ENCODE measurements around the gene MAP2.

MAP2 gene

DNA sequence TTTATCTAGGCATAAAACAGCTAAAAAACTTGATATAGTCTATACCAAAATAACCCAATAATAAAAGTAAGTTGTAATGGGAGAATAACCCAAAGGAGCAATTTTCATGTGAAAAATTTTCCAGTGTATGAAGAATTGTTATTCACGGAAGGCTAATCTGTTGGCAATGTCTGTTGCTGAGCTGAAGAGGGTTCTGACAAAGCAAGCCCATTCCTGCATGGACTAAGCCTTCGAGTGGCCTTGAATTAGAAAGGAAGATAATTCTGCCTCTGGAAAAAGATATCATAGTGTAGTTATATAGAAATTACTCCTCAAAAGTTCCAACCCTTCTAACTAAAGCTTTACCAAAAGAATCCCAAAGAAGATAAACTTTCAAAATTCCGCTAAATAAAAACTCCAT lies 101.5 kb downstream of the MAP2 start:
- DNase-seq, result no peak

DNA sequence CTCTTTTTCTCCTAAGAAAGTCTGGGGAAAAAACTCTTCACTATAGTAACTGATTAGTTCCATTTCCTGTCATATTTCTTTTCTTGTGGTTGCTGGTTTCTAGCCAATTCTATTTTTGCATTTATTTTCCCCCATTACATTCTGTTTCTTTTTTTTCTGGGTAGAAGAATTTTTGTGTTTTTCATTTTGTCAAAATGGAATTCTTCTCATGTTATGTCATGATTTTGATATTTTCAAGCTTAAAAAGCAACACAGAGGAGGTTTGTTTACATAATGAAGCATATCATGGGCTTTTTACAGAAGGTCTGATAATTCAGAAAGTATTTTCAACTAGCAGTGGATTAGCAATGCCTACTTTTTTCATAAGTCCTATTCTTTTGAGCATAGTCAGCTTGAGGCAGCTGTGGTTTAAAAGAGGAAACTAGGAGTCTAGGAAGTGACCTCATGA lies 102.0 kb downstream of the MAP2 start:
- DNase-seq, result no peak

DNA sequence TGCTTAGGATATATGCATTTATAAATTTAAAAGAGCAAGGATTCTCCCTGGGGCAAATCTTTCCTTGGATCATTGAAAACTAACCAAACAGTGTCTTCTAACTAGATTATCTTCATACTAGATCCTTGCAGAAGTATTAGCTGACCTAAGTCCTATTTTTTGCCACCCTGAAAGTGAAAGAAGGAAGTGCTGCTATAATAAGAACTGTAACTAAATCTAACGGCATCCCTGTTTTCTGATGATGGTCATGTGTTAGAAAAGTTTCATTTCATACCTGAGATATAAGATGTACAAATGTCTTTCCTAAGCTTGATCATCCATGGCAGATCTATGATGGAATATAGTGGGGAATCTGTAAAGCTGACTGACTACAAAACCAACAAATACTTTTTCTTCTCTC lies 102.7 kb downstream of the MAP2 start:
- DNase-seq, result no peak

DNA sequence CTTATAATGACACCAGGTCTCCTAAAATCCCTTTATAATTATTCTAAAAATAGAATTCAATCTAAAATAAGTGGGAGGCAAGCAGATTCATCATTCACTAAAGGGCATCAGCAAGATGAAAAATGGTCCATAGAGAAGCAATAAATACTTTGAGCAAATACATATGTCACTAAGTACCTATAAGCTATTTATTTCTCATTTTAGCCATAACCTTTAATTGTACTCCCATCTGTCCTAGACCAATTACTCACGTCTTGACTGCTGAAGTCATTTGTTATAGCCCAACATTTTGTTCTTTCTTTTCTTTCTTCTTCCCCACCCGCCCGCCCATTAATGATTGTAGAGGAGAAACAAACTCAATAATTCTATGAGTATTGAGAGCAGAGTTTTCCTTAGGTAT lies 105.7 kb downstream of the MAP2 start:
- no peak for DNase-seq

DNA sequence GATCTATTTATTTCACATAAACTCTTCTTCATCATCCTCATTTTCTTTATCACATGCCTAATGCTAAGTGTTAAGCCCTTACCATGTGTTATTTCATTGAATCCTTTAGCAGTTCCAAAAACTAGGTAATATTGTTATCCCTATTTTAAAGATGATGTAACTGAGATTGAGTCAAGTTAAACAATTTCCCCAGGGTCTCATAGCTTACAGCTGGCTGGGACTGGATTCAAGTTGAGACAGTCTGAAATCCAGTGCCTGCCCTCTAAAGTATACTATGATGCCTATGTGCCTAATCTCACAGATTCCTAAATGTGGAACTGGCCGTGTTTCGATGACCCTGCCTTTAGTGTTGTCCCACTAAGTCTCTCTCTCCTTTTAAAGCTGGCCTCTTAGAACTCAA lies 108.5 kb downstream of the MAP2 start:
- no peak for DNase-seq

DNA sequence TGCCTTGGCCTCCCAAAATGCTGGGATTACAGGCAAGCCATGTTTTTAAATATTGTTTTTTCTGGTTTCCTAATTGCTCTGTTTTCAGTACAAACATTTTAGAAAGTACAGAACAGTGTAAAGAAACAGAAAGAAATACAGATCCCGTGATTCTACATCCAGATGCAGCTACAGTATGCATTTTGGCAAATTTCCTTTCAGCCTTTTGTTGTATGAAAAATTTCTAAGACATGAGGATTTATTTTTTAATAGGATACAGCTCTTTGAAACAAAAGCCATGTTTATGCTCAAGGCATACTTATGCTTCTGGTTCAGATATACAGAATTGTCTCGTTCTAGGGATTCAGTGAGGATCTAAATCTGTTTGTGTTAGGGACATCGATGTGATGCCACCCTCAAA lies 109.5 kb downstream of the MAP2 start:
- DNase-seq, result no peak

DNA sequence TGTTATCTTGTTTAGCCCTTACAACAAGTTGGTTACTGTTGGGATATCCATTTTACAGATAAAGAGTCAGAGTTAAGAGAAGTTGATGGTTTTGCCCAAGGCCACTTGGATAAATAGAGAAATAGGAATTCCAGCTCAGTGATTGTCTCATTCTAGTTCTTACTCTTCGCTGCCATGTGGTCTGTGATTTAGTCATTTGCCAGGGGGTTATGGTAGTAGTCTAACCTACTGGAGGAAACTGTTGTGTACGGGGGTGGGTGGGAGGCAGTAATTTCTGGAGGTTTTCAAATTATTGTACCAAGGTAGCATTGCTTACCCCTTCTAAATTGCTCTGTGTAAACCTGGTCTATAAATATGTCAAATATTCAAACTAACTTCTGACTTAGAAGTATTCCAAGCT lies 110.4 kb downstream of the MAP2 start:
- DNase-seq, result no peak

DNA sequence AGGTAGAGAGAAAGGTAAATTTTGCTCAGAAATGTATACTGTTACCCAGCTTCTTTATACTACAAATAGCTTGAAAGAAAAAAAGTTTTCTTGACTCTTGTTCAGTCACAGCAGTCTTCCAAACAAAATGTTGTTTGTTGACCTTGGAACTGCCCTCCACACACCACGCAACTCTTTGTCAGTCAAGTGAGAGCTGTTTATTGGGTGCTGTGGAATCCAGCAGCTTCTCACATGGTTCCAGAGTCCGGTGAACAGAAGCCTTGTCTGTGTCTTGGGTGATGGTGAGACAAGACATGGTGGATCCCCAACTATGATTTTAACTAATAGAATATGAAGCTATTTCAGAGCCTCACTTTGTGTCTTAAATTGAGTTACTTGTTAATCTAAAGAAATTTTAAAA lies 112.5 kb downstream of the MAP2 start:
- DNase-seq, result no peak

DNA sequence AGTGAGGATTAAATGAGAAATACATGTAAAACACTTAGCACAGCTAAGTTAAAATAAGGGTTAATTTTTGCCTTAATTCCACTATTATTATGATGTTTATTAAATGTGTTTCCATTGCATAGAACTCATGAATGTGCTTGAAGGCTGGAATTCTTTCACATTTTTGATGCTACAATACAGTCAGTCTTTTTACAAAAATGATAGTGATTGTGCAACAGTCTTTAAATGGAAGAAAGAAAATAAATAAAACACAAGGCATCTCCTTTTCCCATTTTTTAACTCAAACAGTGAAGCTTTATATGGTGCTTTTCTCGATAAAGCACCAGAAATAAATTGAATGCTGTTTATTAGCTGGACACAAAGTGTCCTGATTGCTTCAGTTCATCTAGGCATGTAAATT lies 123.9 kb downstream of the MAP2 start:
- DNase-seq, result no peak

DNA sequence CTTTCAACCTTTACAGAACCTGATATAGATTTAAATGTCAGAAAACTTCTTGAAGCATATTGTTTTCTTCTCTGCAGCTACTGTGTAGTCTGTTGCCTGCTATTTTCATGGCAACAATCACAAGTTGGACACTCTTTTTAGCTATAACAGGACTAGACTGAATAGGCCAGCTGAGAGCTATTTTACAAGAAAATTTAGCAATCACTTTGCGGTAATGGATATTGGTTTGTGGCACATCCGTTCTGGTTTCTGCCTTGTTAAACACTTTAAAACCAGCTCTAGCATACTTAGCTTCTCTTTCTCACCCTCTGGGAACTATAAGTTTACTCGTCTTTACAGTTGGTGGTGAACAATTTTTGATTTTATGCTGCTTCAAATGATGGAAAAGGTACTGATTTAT lies 125.7 kb downstream of the MAP2 start:
- DNase-seq, result no peak

DNA sequence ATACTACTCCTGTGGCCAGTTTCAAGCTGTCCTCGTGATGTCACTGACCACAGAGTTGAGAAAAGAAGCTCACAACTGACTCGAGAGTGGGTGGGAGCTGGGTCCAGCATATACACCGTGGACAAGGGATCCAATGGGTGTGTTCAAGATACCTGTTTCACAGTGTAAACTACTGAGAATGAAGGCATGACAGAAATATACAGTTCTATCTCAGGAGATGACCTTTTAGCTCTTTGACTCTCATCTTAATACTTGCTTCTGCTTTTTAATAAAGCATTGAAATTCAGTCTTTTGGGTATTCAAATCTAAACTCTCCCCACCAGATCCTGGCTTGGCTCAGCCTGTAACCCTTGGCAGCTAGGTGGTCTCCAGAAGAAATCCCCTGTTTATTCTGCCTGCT lies 130.1 kb downstream of the MAP2 start:
- DNase-seq, result no peak

DNA sequence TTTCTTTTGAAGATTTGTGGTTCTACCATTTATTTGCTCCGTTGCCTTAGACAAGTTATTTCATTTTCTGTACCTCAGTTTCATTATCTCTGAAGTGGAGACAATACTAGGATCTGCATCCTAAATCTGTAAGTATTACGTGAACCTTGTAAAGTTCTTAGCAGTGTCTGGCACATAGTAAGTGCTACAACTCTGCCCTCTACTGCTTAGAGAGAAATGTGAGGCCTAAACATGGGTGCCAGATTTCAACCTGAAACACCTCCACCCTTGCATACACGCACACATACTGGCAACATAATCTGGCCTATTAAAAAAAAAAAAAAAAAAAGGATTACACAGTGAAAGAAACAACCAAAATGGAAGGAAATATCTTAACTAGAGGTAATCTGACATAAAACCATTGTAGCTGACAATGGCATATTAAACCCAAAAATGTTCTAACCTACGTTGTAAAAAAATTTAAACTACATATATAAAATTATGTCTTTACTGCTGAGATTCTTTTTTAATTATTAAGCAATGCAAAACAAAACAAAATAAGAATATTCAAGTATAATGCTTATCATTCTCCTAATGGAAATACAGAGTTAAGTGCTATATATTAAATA lies 132.6 kb downstream of the MAP2 start:
- no peak for DNase-seq

DNA sequence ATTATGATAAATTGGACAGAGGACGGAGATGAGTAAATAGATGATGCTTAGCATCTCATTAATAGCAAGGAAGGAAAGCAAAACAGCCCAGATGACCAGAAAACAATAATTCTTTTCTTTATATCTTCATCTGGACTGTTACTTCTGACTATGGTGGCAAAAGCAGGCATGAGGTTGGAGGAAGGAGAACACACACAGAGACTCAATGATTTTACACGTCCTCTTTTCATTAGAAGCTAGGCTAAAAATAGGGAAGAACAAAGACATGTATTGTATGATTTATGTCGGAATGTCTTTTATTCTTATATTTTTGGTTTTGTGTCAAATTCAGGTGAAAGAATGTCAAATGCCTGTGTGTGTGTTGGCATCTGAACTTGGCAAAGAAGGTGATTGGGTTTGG lies 137.1 kb downstream of the MAP2 start:
- DNase-seq, result no peak

DNA sequence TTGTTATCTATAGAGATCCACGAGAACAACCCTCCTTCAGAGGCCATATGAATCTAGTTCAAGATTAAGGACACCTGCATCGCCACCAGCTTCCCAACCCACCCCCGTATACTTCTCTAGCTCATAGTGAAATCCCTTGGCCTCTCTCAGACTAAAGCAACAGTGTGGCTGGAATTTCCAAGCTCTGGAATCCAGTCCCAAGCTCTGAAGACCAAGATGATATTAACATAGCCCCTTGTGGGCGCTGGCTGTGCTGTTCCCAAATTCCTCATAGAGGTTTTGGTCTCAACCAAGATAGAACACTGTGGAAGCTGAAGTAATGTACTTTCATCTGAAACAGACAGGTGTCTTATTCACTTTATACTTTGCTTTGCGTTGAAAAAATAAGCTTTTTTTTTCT lies 139.6 kb downstream of the MAP2 start:
- DNase-seq, result no peak

DNA sequence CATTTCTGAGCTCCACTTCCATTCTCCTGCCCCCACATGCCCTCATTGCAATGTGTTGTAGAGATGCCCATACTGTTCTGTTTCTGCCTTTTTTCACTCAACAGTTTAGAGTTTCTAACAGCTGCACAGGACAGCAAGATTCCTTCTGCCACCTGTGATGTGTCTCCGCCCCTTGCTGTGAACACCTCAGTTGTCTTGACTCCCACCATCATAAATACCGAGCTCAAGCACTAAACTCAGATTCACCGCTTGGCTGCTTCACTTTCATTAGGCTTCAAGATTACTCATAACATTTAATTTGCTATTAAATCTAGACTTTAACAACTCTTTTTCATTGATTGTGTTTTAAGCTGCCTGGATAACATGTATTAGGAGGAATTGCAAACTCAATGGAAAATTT lies 141.0 kb downstream of the MAP2 start:
- DNase-seq, result no peak

DNA sequence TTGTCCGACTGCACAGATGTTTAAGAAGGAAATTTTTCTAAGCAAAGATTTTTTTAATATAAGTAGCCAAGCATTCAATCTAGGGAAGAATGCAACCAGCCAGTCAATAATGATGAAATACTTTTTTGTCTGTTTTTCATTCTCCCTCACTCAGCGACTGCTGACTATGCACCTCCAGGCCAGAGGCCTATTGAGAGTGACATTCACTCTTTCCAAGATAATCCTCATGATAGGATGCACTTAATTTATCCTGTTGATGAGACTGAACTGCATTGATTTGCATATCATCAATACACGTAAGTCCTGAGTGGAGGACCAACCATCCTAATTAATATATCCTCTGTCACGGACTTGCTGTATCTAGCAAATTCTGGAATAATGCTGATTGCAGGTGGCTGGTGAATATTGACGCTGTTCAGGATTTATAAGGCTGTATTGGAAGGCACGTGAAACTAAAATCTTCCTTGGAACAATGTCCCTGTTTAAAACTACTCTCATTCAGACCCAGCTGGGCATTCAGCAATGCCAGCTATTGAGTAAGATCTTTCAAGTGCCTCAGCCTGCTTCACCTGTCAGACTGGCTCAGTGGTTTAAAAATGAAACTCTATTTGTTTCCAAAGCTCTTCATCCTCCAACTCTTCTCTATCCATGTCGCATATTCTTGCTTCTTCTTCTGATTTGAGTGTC lies 142.2 kb downstream of the MAP2 start:
- no peak for DNase-seq

DNA sequence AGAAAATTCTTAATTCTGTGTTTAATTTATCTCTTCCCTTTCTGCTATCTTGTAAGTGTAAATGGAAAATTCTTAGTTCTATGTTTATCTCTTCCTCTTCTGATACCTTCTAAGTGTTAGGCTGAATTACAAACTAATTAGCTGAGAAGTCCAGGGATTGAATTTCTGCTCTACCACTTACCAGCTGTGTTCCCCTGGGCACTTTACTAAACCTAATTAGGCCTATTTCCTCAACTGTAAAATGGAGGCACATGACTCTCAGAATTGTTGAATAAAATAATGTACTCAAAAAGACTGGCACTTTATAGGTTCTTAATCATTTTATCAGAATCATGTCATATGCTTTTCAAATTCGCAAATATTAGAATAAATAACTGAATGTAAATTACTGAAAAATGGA lies 146.3 kb downstream of the MAP2 start:
- DNase-seq, result no peak

DNA sequence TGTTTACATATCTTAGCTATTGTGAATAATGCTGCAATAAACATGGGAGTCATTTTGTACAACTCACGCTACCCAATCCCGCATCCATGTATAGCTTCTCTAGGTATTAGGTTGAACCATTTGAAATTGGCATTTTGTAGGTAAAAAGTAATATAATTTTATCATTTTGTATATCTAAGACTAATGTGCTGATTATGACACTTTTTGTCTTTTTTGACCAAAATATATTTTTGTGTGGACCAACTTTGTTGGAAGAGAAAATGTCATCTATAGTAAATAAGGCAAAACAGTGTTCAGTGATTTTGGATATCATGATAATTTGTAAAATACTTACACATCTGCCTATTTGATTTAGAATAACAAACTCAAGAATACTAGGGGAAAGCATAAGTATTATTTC lies 150.7 kb downstream of the MAP2 start:
- no peak for DNase-seq

DNA sequence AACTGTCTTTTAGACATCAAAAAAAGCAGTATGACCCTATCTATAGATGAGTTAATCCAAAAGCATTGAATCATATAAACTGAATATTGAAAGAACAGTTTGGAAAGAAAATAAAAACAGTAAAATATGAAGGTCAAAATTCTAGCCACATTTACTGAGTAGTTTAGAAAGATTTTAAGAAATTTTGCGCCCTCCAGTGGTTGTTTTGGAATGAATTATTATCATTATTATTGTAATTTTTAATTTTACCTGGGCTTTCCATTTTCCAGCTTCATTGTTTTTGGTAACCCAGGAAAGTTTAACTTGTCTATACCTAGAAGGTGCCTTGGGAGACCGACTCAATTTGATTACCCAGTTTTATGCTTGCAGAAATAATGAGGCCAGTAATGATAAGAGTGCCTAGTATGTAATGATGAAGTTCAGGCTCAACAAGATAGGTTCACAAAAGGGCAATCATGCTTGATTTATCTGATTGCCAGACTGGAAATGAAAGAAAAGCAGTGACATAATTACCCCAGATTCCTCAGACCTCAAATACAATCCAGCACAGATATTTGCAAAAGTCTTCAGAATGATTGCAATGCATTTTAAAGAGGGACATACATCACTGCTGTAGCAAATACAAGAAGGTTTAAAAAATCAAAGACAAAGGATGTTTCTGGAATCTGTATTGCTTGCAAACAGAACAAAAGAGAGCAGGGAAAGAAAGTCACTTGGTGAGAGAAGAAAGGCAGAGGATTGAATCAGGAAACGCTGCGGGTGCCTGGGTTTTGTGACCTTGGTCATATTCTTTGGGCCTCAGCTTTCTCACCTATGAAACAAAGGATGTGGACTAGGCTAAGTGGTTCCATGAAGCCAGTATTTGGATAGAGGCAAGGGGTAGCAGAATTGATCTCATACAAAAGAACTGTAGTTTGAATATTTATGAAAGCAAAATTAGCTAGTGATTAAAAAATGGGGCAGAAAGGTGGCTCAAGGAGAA lies 153.8 kb downstream of the MAP2 start:
- DNase-seq, result no peak

DNA sequence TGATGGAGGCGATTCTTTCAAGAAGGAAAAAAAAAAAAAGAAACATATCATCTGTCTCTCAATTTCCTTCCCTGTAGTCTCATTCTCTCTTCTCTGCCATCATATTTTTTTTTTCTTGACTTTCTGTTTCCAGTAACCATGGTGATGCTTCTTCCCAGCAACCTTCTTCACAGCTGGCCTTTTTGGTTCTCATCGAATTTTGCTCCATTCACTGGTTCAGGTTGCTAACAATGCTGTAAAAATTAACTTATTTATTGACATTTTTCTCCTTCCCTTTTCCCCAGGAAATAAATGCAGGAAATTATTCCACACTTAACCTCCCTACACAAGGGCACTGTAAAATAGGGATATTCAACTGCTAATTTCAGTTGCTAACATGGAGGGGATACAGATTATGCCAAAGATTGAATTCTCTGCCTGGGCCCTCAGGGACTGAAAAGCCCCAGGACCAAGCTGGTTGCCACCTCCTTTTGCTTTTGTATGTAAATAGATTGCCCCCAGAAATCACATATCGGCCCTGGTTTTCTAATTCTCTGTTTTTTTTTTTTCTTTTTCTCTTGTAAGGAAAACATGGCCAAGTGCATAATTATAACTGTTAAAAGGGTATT lies 154.7 kb downstream of the MAP2 start:
- no peak for DNase-seq

DNA sequence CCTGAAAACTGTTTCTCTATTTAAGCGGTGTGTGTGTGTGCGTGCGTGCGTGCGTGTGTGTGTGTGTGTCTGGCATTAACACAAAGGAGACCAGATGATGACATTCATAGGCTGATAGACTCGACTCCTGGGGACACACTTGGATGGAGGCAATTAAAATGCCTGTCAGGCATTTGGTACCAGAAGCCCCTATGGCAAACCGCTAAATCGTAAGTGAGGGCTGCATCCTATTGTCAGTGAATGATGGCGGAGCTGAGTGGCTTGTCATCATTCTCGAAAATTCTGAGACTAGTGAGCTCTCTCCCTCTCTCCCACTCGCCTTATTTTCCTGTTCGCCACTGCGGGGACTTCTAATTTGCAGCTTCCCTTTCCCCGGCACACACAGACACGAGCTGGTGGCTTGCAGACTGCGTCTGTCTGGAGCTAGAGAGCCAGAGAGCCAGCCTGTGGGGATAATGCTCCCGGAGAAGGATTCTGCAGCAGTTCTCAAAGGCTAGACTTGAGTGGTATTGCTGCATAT lies 155.4 kb downstream of the MAP2 start:
- DNase-seq, result peak in 52 of 56 donors; percentile 3 to 85 (median 41)

DNA sequence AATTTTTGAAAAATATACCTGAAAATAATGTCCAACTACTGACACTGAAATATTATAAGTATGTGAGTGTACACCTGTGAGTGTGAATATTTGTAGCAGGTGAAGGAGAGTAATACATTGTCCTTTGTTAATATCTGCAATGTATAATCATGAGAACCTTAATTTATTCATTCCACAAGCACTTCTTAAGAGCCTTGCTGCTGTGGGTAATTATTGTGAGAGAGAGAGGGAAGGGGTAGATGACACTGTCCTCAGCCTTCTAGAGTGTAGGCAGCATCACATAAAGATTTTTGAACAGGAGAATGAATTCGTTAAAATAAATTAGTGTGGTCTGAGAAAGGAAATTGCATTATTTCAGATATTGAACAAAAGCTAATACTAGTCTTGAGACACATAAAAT lies 157.2 kb downstream of the MAP2 start:
- DNase-seq, result no peak
